Mesothelial cell of epicardium (in vitro differentiated cells): ENCODE measurements around the gene REC114. TPM values are rescaled to one million over a fixed set of nuclear protein-coding genes. Genes with fewer than 3 reads are reported as not detected.

Experiments used
- DNase-seq, 2 experiments: peaks; one replicate each; pipeline ENCODE4 v3.0.0; 2021; ENCODE audit warnings: low spot score in 2 of 2; ENCODE audit not compliant: unreplicated experiment in 2 of 2
- H3K27ac Mint-ChIP-seq: 2 replicates; pipeline ENCODE4 v1.8.0; 2021; ENCODE audit warnings: mixed read lengths
- H3K27me3 Mint-ChIP-seq: 2 replicates; pipeline ENCODE4 v1.8.0; 2021; ENCODE audit warnings: low read depth, mixed read lengths
- H3K36me3 Mint-ChIP-seq: 2 replicates; pipeline ENCODE4 v1.8.0; 2021; ENCODE audit warnings: mixed read lengths
- H3K4me1 Mint-ChIP-seq: 2 replicates; pipeline ENCODE4 v1.8.0; 2021; ENCODE audit warnings: mixed read lengths
- H3K4me3 Mint-ChIP-seq: 2 replicates; pipeline ENCODE4 v1.8.0; 2021; ENCODE audit warnings: mild to moderate bottlenecking, moderate library complexity, mixed read lengths
- H3K9me3 Mint-ChIP-seq: 2 replicates; pipeline ENCODE4 v1.8.0; 2021; ENCODE audit warnings: mixed read lengths
- CTCF ChIP-seq: fragments of 200-600 bp; sonication (generic); IDR thresholded peaks from one replicate; pipeline ENCODE4 v1.5.0; 2021; ENCODE audit warnings: antibody characterized with exemption; ENCODE audit not compliant: unreplicated experiment
- total RNA-seq: library from RNA; stranded (reverse); gene quantifications from 3 replicates; pipeline ENCODE4 v1.2.1, GENCODE V29; 2021

The REC114 gene
- total RNA-seq, 1 donor from 2014 or later, result not detected

GRCh38 chr15:73467758-73468157, 24.8 kb downstream of the REC114 start:
- no peak for DNase-seq
- no peak for TF ChIP-seq CTCF
- H3K27me3 Mint-ChIP-seq, result peaks cover 36% of the 10 kb centered on the region
- H3K4me1 Mint-ChIP-seq, result no peaks in the 10 kb centered on the region
- H3K4me3 Mint-ChIP-seq, result no peak overlapping the region
- H3K36me3 Mint-ChIP-seq, result no peaks in the 10 kb centered on the region
- no peak overlapping the region for H3K27ac Mint-ChIP-seq
- H3K9me3 Mint-ChIP-seq, result no peaks in the 10 kb centered on the region

GRCh38 chr15:73474785-73475184, 31.8 kb downstream of the REC114 start:
- DNase-seq, result no peak
- Mint-ChIP-seq H3K4me1 (no peaks in the 10 kb centered on the region), H3K27me3 (peaks cover 36% of the 10 kb centered on the region), H3K36me3 (no peaks in the 10 kb centered on the region), H3K9me3 (peaks cover 10% of the 10 kb centered on the region), H3K4me3 (no peak overlapping the region), H3K27ac (no peak overlapping the region)
- no peak for TF ChIP-seq CTCF

- Mint-ChIP-seq H3K27ac (no peak overlapping the region), H3K9me3 (peaks cover 10% of the 10 kb centered on the region), H3K36me3 (no peaks in the 10 kb centered on the region), H3K4me3 (no peak overlapping the region), H3K27me3 (peaks cover 21% of the 10 kb centered on the region), H3K4me1 (no peaks in the 10 kb centered on the region)
- no peak for DNase-seq
- no peak for TF ChIP-seq CTCF
Measured at GRCh38 chr15:73476704-73477216, 33.8 kb downstream of the REC114 start.

GRCh38 chr15:73480050-73480449, 37.1 kb downstream of the REC114 start:
- H3K36me3 Mint-ChIP-seq, result no peaks in the 10 kb centered on the region
- DNase-seq, result no peak
- peaks cover 9% of the 10 kb centered on the region for H3K27me3 Mint-ChIP-seq
- H3K4me1 Mint-ChIP-seq, result peaks cover 2% of the 10 kb centered on the region
- no peak overlapping the region for H3K4me3 Mint-ChIP-seq
- no peak for TF ChIP-seq CTCF
- H3K9me3 Mint-ChIP-seq, result peaks cover 10% of the 10 kb centered on the region
- no peak overlapping the region for H3K27ac Mint-ChIP-seq

- H3K4me1 Mint-ChIP-seq, result peaks cover 2% of the 10 kb centered on the region
- H3K27me3 Mint-ChIP-seq, result peaks cover 14% of the 10 kb centered on the region
- no peak for TF ChIP-seq CTCF
- no peak for DNase-seq
- H3K27ac Mint-ChIP-seq, result no peak overlapping the region
- H3K4me3 Mint-ChIP-seq, result no peak overlapping the region
- peaks cover 2% of the 10 kb centered on the region for H3K9me3 Mint-ChIP-seq
- no peaks in the 10 kb centered on the region for H3K36me3 Mint-ChIP-seq
Measured at GRCh38 chr15:73482166-73482565, 39.2 kb downstream of the REC114 start.

GRCh38 chr15:73483053-73483452, 40.1 kb downstream of the REC114 start:
- H3K4me1 Mint-ChIP-seq, result peaks cover 2% of the 10 kb centered on the region
- peaks cover 15% of the 10 kb centered on the region for H3K27me3 Mint-ChIP-seq
- no peaks in the 10 kb centered on the region for H3K36me3 Mint-ChIP-seq
- no peaks in the 10 kb centered on the region for H3K9me3 Mint-ChIP-seq
- no peak overlapping the region for H3K27ac Mint-ChIP-seq
- TF ChIP-seq CTCF, result no peak
- no peak for DNase-seq
- H3K4me3 Mint-ChIP-seq, result no peak overlapping the region
